Naive B cell (primary cell): ENCODE measurements around the gene ITGA7. TPM values are rescaled to one million over a fixed set of nuclear protein-coding genes. Genes with fewer than 3 reads are reported as not detected.

Experiments used
- ATAC-seq, 2 donors: fragments of 150-1000 bp; cut with Tn5 transposase; 2 replicates each; pipeline ENCODE4 v1.10.0; 2021; ENCODE audit warnings: low read depth in 2 of 2, mild to moderate bottlenecking in 2 of 2, moderate library complexity in 2 of 2
- DNase-seq: peaks from one replicate; pipeline ENCODE4 v3.0.0; 2022
- H3K27ac Mint-ChIP-seq, 6 donors: one replicate each; pipeline ENCODE4 v1.8.0; 2020 to 2022; ENCODE audit warnings: mild to moderate bottlenecking in 6 of 6, mixed read lengths in 6 of 6, moderate library complexity in 5 of 6, inconsistent platforms in 2 of 6
- H3K27me3 Mint-ChIP-seq, 3 donors: one replicate each; pipeline ENCODE4 v1.8.0; 2021 to 2022; ENCODE audit warnings: mixed read lengths in 3 of 3, mild to moderate bottlenecking in 1 of 3
- H3K36me3 Mint-ChIP-seq, 2 donors: one replicate each; pipeline ENCODE4 v1.8.0; 2020 to 2022; ENCODE audit warnings: mixed read lengths in 2 of 2, inconsistent platforms in 1 of 2, mild to moderate bottlenecking in 1 of 2
- H3K4me1 Mint-ChIP-seq, 3 donors: one replicate each; pipeline ENCODE4 v1.8.0; 2020 to 2022; ENCODE audit warnings: mixed read lengths in 3 of 3, inconsistent platforms in 1 of 3, mild to moderate bottlenecking in 1 of 3, moderate library complexity in 1 of 3
- H3K4me3 Mint-ChIP-seq, 8 donors: one replicate each; pipeline ENCODE4 v1.8.0; 2020 to 2022; ENCODE audit warnings: mild to moderate bottlenecking in 8 of 8, mixed read lengths in 8 of 8, moderate library complexity in 8 of 8, inconsistent platforms in 2 of 8
- H3K9me3 Mint-ChIP-seq, 7 donors: one replicate each; pipeline ENCODE4 v1.8.0; 2020 to 2022; ENCODE audit warnings: mixed read lengths in 7 of 7, mild to moderate bottlenecking in 5 of 7, inconsistent platforms in 2 of 7, moderate library complexity in 1 of 7
- polyA plus RNA-seq, 6 donors: library from polyadenylated mRNA; unstranded; fragments of 300-500 nt; fragmentation: Illumina TruSeq; gene quantifications; one replicate each; pipeline ENCODE4 v1.2.3, GENCODE V29; 2021; ENCODE audit warnings: low read depth in 6 of 6

Gene ITGA7
- polyA plus RNA-seq, 6 donors from 2014 or later, result 0.14 to 0.36 TPM; not detected in 4

DNA sequence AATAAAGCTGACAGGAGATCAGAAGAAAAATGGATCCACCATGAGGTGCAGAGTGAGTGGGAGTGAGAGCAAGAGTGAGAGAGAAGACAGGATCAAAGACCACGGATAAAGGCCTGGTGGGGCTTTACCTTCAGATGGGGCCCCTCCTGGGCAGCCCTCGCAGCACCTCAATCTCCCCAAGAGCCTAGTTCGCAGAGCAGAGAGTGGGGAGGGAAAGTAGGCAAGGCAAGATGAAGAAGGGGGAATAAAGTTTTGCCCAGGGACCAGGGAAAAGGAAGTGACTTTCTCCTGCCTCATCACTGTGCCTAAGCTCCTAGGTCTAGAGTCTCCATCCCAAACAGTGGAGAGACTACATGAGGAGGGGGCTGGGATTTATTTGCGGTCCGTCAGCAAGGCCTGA lies 60.7 kb downstream of the ITGA7 start:
- peaks cover 5 to 9% of the 10 kb centered on the region in 2 donors for H3K36me3 Mint-ChIP-seq
- ATAC-seq, result no peak
- no peak for DNase-seq

DNA sequence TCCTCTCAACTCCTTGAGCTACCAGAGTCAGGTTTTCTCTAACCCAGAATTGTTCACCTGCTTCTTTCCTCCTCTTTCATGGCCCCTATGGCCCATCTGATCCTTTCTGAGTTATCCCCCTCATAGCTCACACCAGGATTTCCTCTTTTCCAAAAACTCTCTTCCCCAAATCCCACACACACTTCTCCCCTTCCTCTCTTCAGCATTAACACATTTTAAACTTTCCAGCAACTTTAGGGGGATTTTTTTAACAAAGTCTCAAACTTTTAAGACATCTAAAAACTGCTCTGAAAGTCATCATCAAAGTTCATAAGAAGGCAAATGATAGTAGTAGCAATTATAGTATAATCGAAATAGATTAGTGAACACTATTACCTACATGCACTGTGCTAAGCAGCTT lies 63.1 kb downstream of the ITGA7 start:
- Mint-ChIP-seq H3K4me1 (peaks cover 37 to 48% (median 42%) of the 10 kb centered on the region in 3 donors), H3K9me3 (peaks cover 0 to 4% (median 1%) of the 10 kb centered on the region in 7 donors), H3K27me3 (no peaks in the 10 kb centered on the region), H3K4me3 (no peak overlapping the region), H3K27ac (peak overlapping the region in 1 of 6 donors; percentile 90), H3K36me3 (no peaks in the 10 kb centered on the region)
- ATAC-seq, result no peak
- DNase-seq, result no peak

More for the DNA sequence above, 60.7 kb downstream of the ITGA7 start:
- H3K27ac Mint-ChIP-seq, result peak overlapping the region in 5 of 6 donors; percentile 22 to 97 (median 92)
- H3K27me3 Mint-ChIP-seq, result no peaks in the 10 kb centered on the region
- peaks cover 3 to 18% (median 13%) of the 10 kb centered on the region in 7 donors for H3K9me3 Mint-ChIP-seq
- peak overlapping the region in 3 of 8 donors; percentile 23 to 57 (median 35) for H3K4me3 Mint-ChIP-seq
- H3K4me1 Mint-ChIP-seq, result peaks cover 36 to 43% (median 42%) of the 10 kb centered on the region in 3 donors

DNA sequence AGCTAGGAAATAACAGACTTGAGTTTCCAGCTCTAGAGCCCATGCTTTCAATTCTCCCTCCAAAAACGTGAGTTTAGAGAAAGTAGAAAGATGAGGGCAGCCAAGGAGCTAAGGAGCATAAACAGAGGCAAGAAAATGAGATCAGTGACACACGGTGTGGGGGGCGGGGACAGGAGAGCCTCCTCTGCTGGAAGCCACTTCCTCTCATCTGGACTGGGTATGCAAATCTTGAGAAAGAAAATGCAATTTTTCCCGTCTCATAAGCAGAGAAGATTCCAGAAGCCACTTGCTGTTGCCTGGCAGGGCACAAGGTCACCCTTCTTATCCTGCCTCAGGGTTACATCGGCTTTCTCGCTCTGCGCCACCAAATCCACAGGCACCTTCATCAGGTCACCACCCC lies 65.0 kb downstream of the ITGA7 start:
- ATAC-seq, result peak; percentile 32
- H3K36me3 Mint-ChIP-seq, result peaks cover 0 to under 1% of the 10 kb centered on the region in 2 donors
- peak overlapping the region in 7 of 8 donors; percentile 55 to 82 (median 71) for H3K4me3 Mint-ChIP-seq

DNA sequence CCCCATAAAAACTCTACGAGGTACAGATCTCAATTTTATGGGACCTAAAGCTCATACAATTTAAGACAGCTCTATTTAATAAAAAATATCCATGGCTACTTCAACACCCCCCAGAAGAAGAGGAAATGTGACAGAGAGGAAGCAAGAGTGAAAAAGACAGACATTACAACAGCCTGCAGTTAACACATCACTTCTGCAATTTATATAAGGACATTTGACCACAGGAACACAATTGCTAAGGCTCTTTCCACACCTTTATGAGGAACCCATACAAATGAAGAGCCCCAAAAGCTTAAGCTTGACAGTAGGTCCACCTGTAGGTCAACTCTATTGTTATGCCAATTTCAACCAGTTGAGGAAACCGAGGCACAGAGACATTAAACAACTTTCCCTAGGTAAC lies 65.4 kb downstream of the ITGA7 start:
- Mint-ChIP-seq H3K27ac (peak overlapping the region in 5 of 6 donors; percentile 0 to 94 (median 35)), H3K9me3 (no peaks in the 10 kb centered on the region), H3K27me3 (peaks cover 1 to 7% (median 7%) of the 10 kb centered on the region in 3 donors), H3K4me1 (peaks cover 36 to 48% (median 42%) of the 10 kb centered on the region in 3 donors), H3K36me3 (peaks cover 0 to 5% of the 10 kb centered on the region in 2 donors), H3K4me3 (peak overlapping the region in 7 of 8 donors; percentile 55 to 82 (median 71))
- DNase-seq (peak; percentile 31), ATAC-seq (peak; percentile 40 to 46)

More for the DNA sequence above, 65.0 kb downstream of the ITGA7 start:
- peaks cover 0 to 1% (median 0%) of the 10 kb centered on the region in 7 donors for H3K9me3 Mint-ChIP-seq
- peak overlapping the region in 5 of 6 donors; percentile 0 to 94 (median 35) for H3K27ac Mint-ChIP-seq
- DNase-seq, result no peak
- peaks cover 0 to 3% (median 3%) of the 10 kb centered on the region in 3 donors for H3K27me3 Mint-ChIP-seq
- peaks cover 36 to 48% (median 42%) of the 10 kb centered on the region in 3 donors for H3K4me1 Mint-ChIP-seq

DNA sequence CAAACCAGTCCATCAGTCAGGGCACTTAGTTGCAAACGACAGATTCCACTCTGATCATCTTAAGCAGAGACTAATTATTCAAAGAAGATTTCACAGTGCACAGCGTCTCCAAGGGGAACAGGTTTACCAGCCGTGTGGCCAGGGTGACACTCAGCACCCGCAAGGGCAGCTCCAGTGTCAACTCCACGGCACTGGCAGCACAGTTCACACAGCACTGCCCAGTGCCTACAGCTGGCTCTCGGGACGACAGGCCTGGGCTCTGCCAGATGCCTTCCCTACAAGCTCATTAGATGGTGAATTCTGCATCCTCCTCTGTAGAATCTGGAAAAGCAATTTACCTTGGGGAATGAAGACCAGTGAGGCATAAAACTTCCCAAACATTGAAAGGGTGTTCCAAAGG lies 66.1 kb downstream of the ITGA7 start:
- Mint-ChIP-seq H3K9me3 (no peaks in the 10 kb centered on the region), H3K36me3 (peaks cover 0 to 9% of the 10 kb centered on the region in 2 donors), H3K27me3 (peaks cover 7 to 14% (median 13%) of the 10 kb centered on the region in 3 donors), H3K27ac (peak overlapping the region in 1 of 6 donors; percentile 57), H3K4me1 (peaks cover 32 to 47% (median 38%) of the 10 kb centered on the region in 3 donors), H3K4me3 (peak overlapping the region in 4 of 8 donors; percentile 45 to 82 (median 56))
- DNase-seq, result no peak
- ATAC-seq, result no peak

DNA sequence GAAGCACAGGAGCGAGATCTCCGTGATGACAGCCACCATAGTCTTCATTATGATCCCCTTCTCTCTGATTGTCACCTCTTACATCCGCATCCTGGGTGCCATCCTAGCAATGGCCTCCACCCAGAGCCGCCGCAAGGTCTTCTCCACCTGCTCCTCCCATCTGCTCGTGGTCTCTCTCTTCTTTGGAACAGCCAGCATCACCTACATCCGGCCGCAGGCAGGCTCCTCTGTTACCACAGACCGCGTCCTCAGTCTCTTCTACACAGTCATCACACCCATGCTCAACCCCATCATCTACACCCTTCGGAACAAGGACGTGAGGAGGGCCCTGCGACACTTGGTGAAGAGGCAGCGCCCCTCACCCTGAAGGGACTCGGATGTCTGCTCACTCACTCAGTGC lies 70.2 kb downstream of the ITGA7 start:
- H3K9me3 Mint-ChIP-seq, result no peaks in the 10 kb centered on the region
- ATAC-seq (no peak), DNase-seq (no peak)
- no peak overlapping the region for H3K4me3 Mint-ChIP-seq
- peaks cover 16 to 19% (median 16%) of the 10 kb centered on the region in 3 donors for H3K4me1 Mint-ChIP-seq
- peaks cover 7 to 26% (median 25%) of the 10 kb centered on the region in 3 donors for H3K27me3 Mint-ChIP-seq
- H3K27ac Mint-ChIP-seq, result peak overlapping the region in 1 of 6 donors; percentile 26
- H3K36me3 Mint-ChIP-seq, result peaks cover 0 to 9% of the 10 kb centered on the region in 2 donors

DNA sequence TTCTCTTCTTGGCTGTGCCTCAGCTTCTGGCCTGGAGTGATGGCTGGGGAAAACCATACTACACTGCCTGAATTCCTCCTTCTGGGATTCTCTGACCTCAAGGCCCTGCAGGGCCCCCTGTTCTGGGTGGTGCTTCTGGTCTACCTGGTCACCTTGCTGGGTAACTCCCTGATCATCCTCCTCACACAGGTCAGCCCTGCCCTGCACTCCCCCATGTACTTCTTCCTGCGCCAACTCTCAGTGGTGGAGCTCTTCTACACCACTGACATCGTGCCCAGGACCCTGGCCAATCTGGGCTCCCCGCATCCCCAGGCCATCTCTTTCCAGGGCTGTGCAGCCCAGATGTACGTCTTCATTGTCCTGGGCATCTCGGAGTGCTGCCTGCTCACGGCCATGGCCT lies 70.9 kb downstream of the ITGA7 start, which contains the start of gene OR10P1:
Gene OR10P1, plus strand, starts transcription at position 40 of the 400 bp plus-strand sequence. Its CDS starts 0 bp downstream, at position 40.
- no peaks in the 10 kb centered on the region for H3K9me3 Mint-ChIP-seq
- peaks cover 9 to 13% (median 9%) of the 10 kb centered on the region in 3 donors for H3K4me1 Mint-ChIP-seq
- no peak for ATAC-seq
- peaks cover 7 to 32% (median 31%) of the 10 kb centered on the region in 3 donors for H3K27me3 Mint-ChIP-seq
- peak within 1 kb of the TSS in 1 of 6 donors; percentile 26 for H3K27ac Mint-ChIP-seq
- no peak within 1 kb of the TSS for H3K4me3 Mint-ChIP-seq
- H3K36me3 Mint-ChIP-seq, result peaks cover 0 to 9% of the 10 kb centered on the region in 2 donors
- DNase-seq, result no peak

DNA sequence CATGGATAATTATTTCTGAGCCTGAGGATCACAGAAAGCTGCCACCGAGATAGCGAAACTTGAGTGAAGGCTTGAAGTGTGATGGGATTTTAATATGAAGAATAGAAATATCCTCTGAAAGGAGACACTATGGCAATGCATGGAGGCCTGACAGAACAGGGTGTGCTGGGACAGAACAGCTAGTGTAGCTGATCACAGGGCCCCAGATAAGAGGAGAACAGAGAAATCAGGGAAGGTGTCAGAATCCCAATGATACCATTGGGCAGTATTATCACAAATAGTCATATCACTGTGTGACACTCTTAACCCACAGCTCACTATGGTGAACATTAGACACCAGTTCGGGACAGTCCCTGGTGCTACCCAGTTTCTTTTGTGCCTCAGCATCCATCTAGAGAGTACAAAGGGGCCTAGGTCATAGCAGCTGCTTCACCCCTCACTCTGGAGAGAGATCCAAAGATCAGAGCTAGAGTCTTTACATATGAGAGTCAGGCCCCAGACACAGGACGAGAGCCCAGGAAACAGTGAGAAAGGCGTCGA lies 71.5 kb downstream of the ITGA7 start:
- DNase-seq, result no peak
- H3K27me3 Mint-ChIP-seq, result peaks cover 7 to 33% (median 33%) of the 10 kb centered on the region in 3 donors

More for the DNA sequence above, 71.5 kb downstream of the ITGA7 start:
- no peak for ATAC-seq
- Mint-ChIP-seq H3K36me3 (peaks cover 0 to 9% of the 10 kb centered on the region in 2 donors), H3K4me1 (peaks cover 3 to 6% (median 3%) of the 10 kb centered on the region in 3 donors), H3K4me3 (no peak overlapping the region), H3K27ac (no peak overlapping the region), H3K9me3 (no peaks in the 10 kb centered on the region)

Other genes starting within 250 kb of the ITGA7 start
- not detected for gene OR6C70, start 237.8 kb downstream of the ITGA7 start, polyA plus RNA-seq
- not detected for gene OR6C68, start 215.5 kb downstream of the ITGA7 start, polyA plus RNA-seq
- gene OR6C4, start 158.3 kb downstream of the ITGA7 start, polyA plus RNA-seq, result not detected
- not detected for gene OR2AP1, start 135.4 kb downstream of the ITGA7 start, polyA plus RNA-seq
- gene OR10P1, start 71.0 kb downstream of the ITGA7 start, polyA plus RNA-seq, result not detected
- gene BLOC1S1, start 8.1 kb upstream of the ITGA7 start, polyA plus RNA-seq, result 100 to 1,000 TPM; 152 to 259 (median 180) TPM
- gene RDH5, start 12.5 kb upstream of the ITGA7 start, polyA plus RNA-seq, result 1 to 10 TPM in 3 of 6 donors, under 1 TPM in 2, not detected in 1; 0.61 to 3.1 (median 1.3) TPM
- gene CD63, start 21.1 kb upstream of the ITGA7 start, polyA plus RNA-seq, result 100 to 1,000 TPM; 115 to 150 (median 142) TPM
- 1 to 10 TPM in 3 of 6 donors, under 1 TPM in 3; 0.40 to 1.4 (median 0.83) TPM for gene GDF11, start 35.2 kb upstream of the ITGA7 start, polyA plus RNA-seq
- 100 to 1,000 TPM in 4 of 6 donors, 10 to 100 TPM in 2; 92.8 to 128 (median 106) TPM for gene SARNP, start 109.8 kb upstream of the ITGA7 start, polyA plus RNA-seq
- 100 to 1,000 TPM in 3 of 6 donors, 10 to 100 TPM in 3; 73.9 to 114 (median 98.1) TPM for gene ORMDL2, start 110.1 kb upstream of the ITGA7 start, polyA plus RNA-seq
- 10 to 100 TPM; 29.0 to 46.9 (median 37.4) TPM for gene DNAJC14, start 121.7 kb upstream of the ITGA7 start, polyA plus RNA-seq
- gene MMP19, start 135.0 kb upstream of the ITGA7 start, polyA plus RNA-seq, result under 1 TPM in 1 of 6 donors, not detected in 5; 0.21 TPM
- gene PYM1, start 220.0 kb upstream of the ITGA7 start, polyA plus RNA-seq, result 10 to 100 TPM; 60.7 to 88.1 (median 76.5) TPM
- 100 to 1,000 TPM in 1 of 6 donors, 10 to 100 TPM in 5; 64.0 to 119 (median 65.9) TPM for gene DGKA, start 223.3 kb upstream of the ITGA7 start, polyA plus RNA-seq